Mesendoderm (in vitro differentiated cells): ENCODE data around the gene MAP3K13.
A peak's percentile ranks its signal among the peaks of the same experiment; 100 is the strongest.

ENCODE experiments used
- DNase-seq: peaks from one replicate; pipeline ENCODE4 v3.0.0; 2013
- H2AK5ac ChIP-seq: 2 replicates; pipeline ENCODE4 v1.6.1; 2013; ENCODE audit warnings: low read length, inconsistent platforms
- H2BK120ac ChIP-seq: 2 replicates; pipeline ENCODE4 v1.6.1; 2013; ENCODE audit warnings: low read depth, mild to moderate bottlenecking, low read length, moderate library complexity, mixed read lengths
- H2BK15ac ChIP-seq: replicated peaks from 2 replicates; pipeline ENCODE4 v1.6.1; 2013; ENCODE audit warnings: low read depth, mild to moderate bottlenecking, moderate library complexity
- H2BK5ac ChIP-seq: 2 replicates; pipeline ENCODE4 v1.6.1; 2013; ENCODE audit warnings: low read length, inconsistent platforms
- H3K18ac ChIP-seq: 2 replicates; pipeline ENCODE4 v1.6.1; 2013; ENCODE audit warnings: mild to moderate bottlenecking, low read length, mixed read lengths
- H3K23ac ChIP-seq: one replicate; pipeline ENCODE4 v1.6.1; 2013; ENCODE audit warnings: low read length
- H3K27ac ChIP-seq: 2 replicates; pipeline ENCODE4 v1.5.1; 2013; ENCODE audit warnings: low read depth, mild to moderate bottlenecking, inconsistent platforms, low read length, moderate library complexity
- H3K27me3 ChIP-seq: 2 replicates; pipeline ENCODE4 v1.6.1; 2013; ENCODE audit warnings: low read length, control low read depth, mild to moderate bottlenecking, inconsistent platforms; ENCODE audit not compliant: insufficient read depth, poor library complexity
- H3K36me3 ChIP-seq: 2 replicates; pipeline ENCODE4 v1.6.1; 2013; ENCODE audit warnings: low read length, inconsistent platforms; ENCODE audit not compliant: control insufficient read depth, insufficient read depth
- H3K4ac ChIP-seq: one replicate; pipeline ENCODE4 v1.6.1; 2013; ENCODE audit warnings: low read depth, mild to moderate bottlenecking, low read length, moderate library complexity
- H3K4me1 ChIP-seq: 2 replicates; pipeline ENCODE4 v1.6.1; 2013; ENCODE audit warnings: low read depth, low read length, inconsistent platforms; ENCODE audit not compliant: control insufficient read depth
- H3K4me2 ChIP-seq: 2 replicates; pipeline ENCODE4 v1.6.1; 2013; ENCODE audit warnings: low read length
- H3K4me3 ChIP-seq: 2 replicates; pipeline ENCODE4 v1.5.1; 2013; ENCODE audit warnings: mild to moderate bottlenecking, low read length
- H3K56ac ChIP-seq: one replicate; pipeline ENCODE4 v1.6.1; 2013; ENCODE audit warnings: low read length
- H3K79me1 ChIP-seq: 2 replicates; pipeline ENCODE4 v1.6.1; 2013; ENCODE audit warnings: low read length, inconsistent platforms
- H3K79me2 ChIP-seq: 2 replicates; pipeline ENCODE4 v1.6.1; 2013; ENCODE audit warnings: mild to moderate bottlenecking, low read length; ENCODE audit not compliant: control insufficient read depth, insufficient read depth
- H3K9ac ChIP-seq: 2 replicates; pipeline ENCODE4 v1.6.1; 2013; ENCODE audit warnings: low read length, inconsistent platforms
- H4K5ac ChIP-seq: one replicate; pipeline ENCODE4 v1.6.1; 2013; ENCODE audit warnings: low read length
- H4K8ac ChIP-seq: one replicate; pipeline ENCODE4 v1.6.1; 2013; ENCODE audit warnings: low read depth, mild to moderate bottlenecking, control low read depth, low read length, moderate library complexity
- WGBS: extraction: QIAGEN DNeasy Blood & Tissue Kit; methylation state at CpG from one replicate; pipeline ENCODE4 v1.1.7; 2013; ENCODE audit warnings: low lambda C conversion rate, missing lambda C conversion rate; ENCODE audit not compliant: insufficient coverage; ENCODE audit errors: extremely low coverage; 5-methylcytosine and 5-hydroxymethylcytosine counted together

MAP3K13 gene

GRCh38 chr3:185508335-185508991 is 145.5 kb downstream of the MAP3K13 start:
- Histone ChIP-seq H3K4ac (no peak overlapping the region), H3K4me2 (no peak overlapping the region), H3K18ac (no peak overlapping the region), H3K36me3 (no peaks in the 10 kb centered on the region), H3K27me3 (no peaks in the 10 kb centered on the region), H4K5ac (no peak overlapping the region), H3K79me2 (no peaks in the 10 kb centered on the region), H3K4me3 (no peak overlapping the region), H4K8ac (no peak overlapping the region), H3K4me1 (no peaks in the 10 kb centered on the region), H2AK5ac (no peak overlapping the region), H2BK120ac (no peak overlapping the region), H3K56ac (no peak overlapping the region), H3K79me1 (no peaks in the 10 kb centered on the region), H3K27ac (no peak overlapping the region), H2BK5ac (no peak overlapping the region), H3K9ac (no peak overlapping the region), H3K23ac (no peak overlapping the region), H2BK15ac (no peak overlapping the region)
- WGBS = no CpG with 5 or more reads among the region's 19 CpGs
- no peak for DNase-seq

GRCh38 chr3:185511711-185512110 is 148.8 kb downstream of the MAP3K13 start:
- WGBS = no CpG with 5 or more reads among the region's 4 CpGs
- Histone ChIP-seq H3K27me3 (no peaks in the 10 kb centered on the region), H3K79me1 (no peaks in the 10 kb centered on the region), H3K27ac (no peak overlapping the region), H2AK5ac (no peak overlapping the region), H3K18ac (no peak overlapping the region), H3K4ac (no peak overlapping the region), H3K36me3 (no peaks in the 10 kb centered on the region), H2BK15ac (no peak overlapping the region), H2BK5ac (no peak overlapping the region), H2BK120ac (no peak overlapping the region), H3K56ac (no peak overlapping the region), H3K4me3 (no peak overlapping the region), H4K8ac (no peak overlapping the region), H3K23ac (no peak overlapping the region), H3K79me2 (no peaks in the 10 kb centered on the region), H3K4me1 (no peaks in the 10 kb centered on the region), H4K5ac (no peak overlapping the region), H3K4me2 (no peak overlapping the region), H3K9ac (no peak overlapping the region)
- DNase-seq = no peak

GRCh38 chr3:185517387-185518130 is 154.6 kb downstream of the MAP3K13 start:
- H4K5ac ChIP-seq = no peak overlapping the region
- no peaks in the 10 kb centered on the region for H3K79me2 ChIP-seq
- no peak overlapping the region for H3K4me2 ChIP-seq
- no peak for DNase-seq
- no peak overlapping the region for H2BK5ac ChIP-seq
- no CpG with 5 or more reads among the region's 2 CpGs for WGBS
- no peak overlapping the region for H4K8ac ChIP-seq
- H3K9ac ChIP-seq = no peak overlapping the region
- H3K18ac ChIP-seq = no peak overlapping the region
- H2AK5ac ChIP-seq = no peak overlapping the region
- H3K36me3 ChIP-seq = no peaks in the 10 kb centered on the region
- no peaks in the 10 kb centered on the region for H3K79me1 ChIP-seq
- H3K56ac ChIP-seq = no peak overlapping the region
- H2BK15ac ChIP-seq = no peak overlapping the region
- H3K23ac ChIP-seq = no peak overlapping the region
- no peaks in the 10 kb centered on the region for H3K4me1 ChIP-seq
- no peak overlapping the region for H3K27ac ChIP-seq
- H3K4me3 ChIP-seq = no peak overlapping the region
- no peak overlapping the region for H2BK120ac ChIP-seq
- H3K4ac ChIP-seq = no peak overlapping the region
- H3K27me3 ChIP-seq = no peaks in the 10 kb centered on the region

GRCh38 chr3:185519021-185519420 is 156.1 kb downstream of the MAP3K13 start:
- H3K27ac ChIP-seq = no peak overlapping the region
- no peak overlapping the region for H3K18ac ChIP-seq
- DNase-seq = peak; percentile 10
- no peak overlapping the region for H3K9ac ChIP-seq
- no CpG with 5 or more reads among the region's 5 CpGs for WGBS
- no peak overlapping the region for H3K23ac ChIP-seq
- H2BK5ac ChIP-seq = no peak overlapping the region
- H3K27me3 ChIP-seq = no peaks in the 10 kb centered on the region
- no peaks in the 10 kb centered on the region for H3K4me1 ChIP-seq
- H4K8ac ChIP-seq = no peak overlapping the region
- no peak overlapping the region for H2AK5ac ChIP-seq
- H3K36me3 ChIP-seq = no peaks in the 10 kb centered on the region
- H3K4me2 ChIP-seq = no peak overlapping the region
- no peak overlapping the region for H4K5ac ChIP-seq
- no peak overlapping the region for H3K56ac ChIP-seq
- no peak overlapping the region for H3K4ac ChIP-seq
- H2BK120ac ChIP-seq = no peak overlapping the region
- H2BK15ac ChIP-seq = no peak overlapping the region
- H3K79me2 ChIP-seq = no peaks in the 10 kb centered on the region
- H3K4me3 ChIP-seq = no peak overlapping the region
- no peaks in the 10 kb centered on the region for H3K79me1 ChIP-seq

- Histone ChIP-seq H2BK120ac (no peak overlapping the region), H2AK5ac (no peak overlapping the region), H4K5ac (no peak overlapping the region), H3K9ac (no peak overlapping the region), H3K56ac (no peak overlapping the region), H3K23ac (no peak overlapping the region), H2BK15ac (no peak overlapping the region), H3K79me2 (no peaks in the 10 kb centered on the region), H4K8ac (no peak overlapping the region), H3K27me3 (no peaks in the 10 kb centered on the region), H3K79me1 (no peaks in the 10 kb centered on the region), H3K4me2 (no peak overlapping the region), H3K4me3 (no peak overlapping the region), H3K18ac (no peak overlapping the region), H3K4me1 (no peaks in the 10 kb centered on the region), H3K27ac (no peak overlapping the region), H2BK5ac (no peak overlapping the region), H3K4ac (no peak overlapping the region), H3K36me3 (no peaks in the 10 kb centered on the region)
- WGBS = no CpG with 5 or more reads among the region's 7 CpGs
- no peak for DNase-seq
Observed at GRCh38 chr3:185521349-185522138, 158.6 kb downstream of the MAP3K13 start.
